OCI-LY1 (cell line): ENCODE results near the gene LGALS8.

ENCODE experiments used
- H2AFZ ChIP-seq: fragments of 200-600 bp; sonication (generic), shearing (Covaris generic); 2 replicates; pipeline ENCODE4 v1.6.0; 2014; ENCODE audit warnings: antibody characterized with exemption, mild to moderate bottlenecking, low read length
- H3F3A ChIP-seq: fragments of 200-600 bp; sonication (generic), shearing (Covaris generic); 2 replicates; pipeline ENCODE4 v1.6.0; 2014; ENCODE audit warnings: mild to moderate bottlenecking, antibody characterized with exemption, low read length, moderate library complexity; ENCODE audit not compliant: insufficient read depth
- H3K27ac ChIP-seq: fragments of 200-600 bp; sonication (generic); 2 replicates; pipeline ENCODE4 v1.5.1; 2014; ENCODE audit warnings: low read length, mixed run types, mild to moderate bottlenecking, low read depth; ENCODE audit not compliant: poor library complexity, severe bottlenecking
- H3K27me3 ChIP-seq: fragments of 200-600 bp; sonication (generic); 2 replicates; pipeline ENCODE4 v1.6.0; 2014; ENCODE audit warnings: antibody characterized with exemption, mild to moderate bottlenecking, low read length, moderate library complexity; ENCODE audit not compliant: insufficient read depth
- H3K36me3 ChIP-seq: fragments of 200-600 bp; sonication (generic); 2 replicates; pipeline ENCODE4 v1.6.1; 2014; ENCODE audit warnings: mild to moderate bottlenecking, antibody characterized with exemption, low read length, moderate library complexity, mixed read lengths; ENCODE audit not compliant: insufficient read depth
- H3K4me1 ChIP-seq: fragments of 200-600 bp; sonication (generic); 2 replicates; pipeline ENCODE4 v1.5.1; 2014; ENCODE audit warnings: mild to moderate bottlenecking, low read length, moderate library complexity; ENCODE audit not compliant: insufficient read depth, severe bottlenecking
- H3K4me2 ChIP-seq: fragments of 200-600 bp; sonication (generic), shearing (Covaris generic); 2 replicates; pipeline ENCODE4 v1.6.1; 2014; ENCODE audit warnings: low read length
- H3K4me3 ChIP-seq: fragments of 200-600 bp; sonication (generic); 2 replicates; pipeline ENCODE4 v1.5.1; 2014; ENCODE audit warnings: low read length, low read depth, mild to moderate bottlenecking, mixed read lengths; ENCODE audit not compliant: poor library complexity, severe bottlenecking
- H3K79me2 ChIP-seq: fragments of 200-600 bp; shearing (Covaris generic); 2 replicates; pipeline ENCODE4 v1.6.1; 2016; ENCODE audit warnings: mixed run types, low read length, mixed read lengths; ENCODE audit not compliant: insufficient read depth
- H3K9ac ChIP-seq: fragments of 200-600 bp; sonication (generic), shearing (Covaris generic); 2 replicates; pipeline ENCODE4 v1.6.1; 2014; ENCODE audit warnings: mild to moderate bottlenecking, low read length, mixed read lengths
- H3K9me2 ChIP-seq: fragments of 200-600 bp; sonication (generic), shearing (Covaris generic); 2 replicates; pipeline ENCODE4 v1.6.1; 2014; ENCODE audit warnings: low read depth, mild to moderate bottlenecking, low read length, mixed read lengths
- H3K9me3 ChIP-seq: fragments of 200-600 bp; shearing (Covaris generic); 2 replicates; pipeline ENCODE4 v1.6.1; 2014; ENCODE audit warnings: low read length, mixed read lengths
- H4K20me1 ChIP-seq: fragments of 200-600 bp; sonication (generic), shearing (Covaris generic); 2 replicates; pipeline ENCODE4 v1.6.0; 2016; ENCODE audit warnings: mild to moderate bottlenecking, low read length; ENCODE audit not compliant: insufficient read depth
- EZH2 ChIP-seq: fragments of 200-600 bp; sonication (generic), shearing (Covaris generic); IDR thresholded peaks from 2 replicates; pipeline ENCODE4 v1.8.0; 2017; ENCODE audit warnings: borderline replicate concordance, mixed run types, mild to moderate bottlenecking, antibody characterized with exemption, low read length, moderate library complexity, mixed read lengths
- TF ChIP-seq, protein P1 (sequence below): fragments of 200-600 bp; sonication (generic), shearing (Covaris generic); IDR thresholded peaks from 2 replicates; pipeline ENCODE4 v1.5.1; 2017; ENCODE audit warnings: mild to moderate bottlenecking, antibody characterized with exemption, low read length, moderate library complexity, mixed read lengths

LGALS8 gene

DNA sequence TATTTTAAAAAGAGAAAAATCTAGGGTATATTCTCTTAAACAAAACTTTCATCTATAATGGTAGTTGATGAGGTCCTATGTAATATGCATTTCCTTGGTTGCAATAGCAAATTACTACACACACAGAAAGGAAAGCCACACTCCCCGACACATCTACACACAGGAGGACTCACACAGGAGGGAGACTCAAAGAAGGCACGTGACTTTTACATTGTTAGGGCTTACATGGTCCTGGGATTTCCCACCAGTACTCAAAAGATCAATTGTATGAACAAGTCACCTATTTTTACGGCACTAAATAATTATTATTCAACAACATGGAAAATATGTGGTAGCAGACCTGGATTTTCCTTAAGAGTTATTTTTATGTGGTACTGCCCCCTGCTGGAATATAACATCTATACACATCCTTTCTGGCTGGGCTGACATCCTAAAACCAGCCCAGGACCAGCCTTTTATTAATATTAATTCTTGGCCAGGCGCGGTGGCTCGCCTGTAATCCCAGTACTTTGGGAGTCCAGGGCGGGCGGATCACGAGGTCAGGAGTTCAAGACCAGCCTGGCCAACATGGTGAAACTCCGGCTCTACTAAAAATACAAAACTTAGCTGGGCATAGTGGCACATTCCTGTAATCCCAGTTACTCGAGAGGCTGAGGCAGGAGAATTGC, 33.9 kb upstream of the LGALS8 start:
- TF ChIP-seq EZH2 = no peak
- TF ChIP-seq, protein P1, sequence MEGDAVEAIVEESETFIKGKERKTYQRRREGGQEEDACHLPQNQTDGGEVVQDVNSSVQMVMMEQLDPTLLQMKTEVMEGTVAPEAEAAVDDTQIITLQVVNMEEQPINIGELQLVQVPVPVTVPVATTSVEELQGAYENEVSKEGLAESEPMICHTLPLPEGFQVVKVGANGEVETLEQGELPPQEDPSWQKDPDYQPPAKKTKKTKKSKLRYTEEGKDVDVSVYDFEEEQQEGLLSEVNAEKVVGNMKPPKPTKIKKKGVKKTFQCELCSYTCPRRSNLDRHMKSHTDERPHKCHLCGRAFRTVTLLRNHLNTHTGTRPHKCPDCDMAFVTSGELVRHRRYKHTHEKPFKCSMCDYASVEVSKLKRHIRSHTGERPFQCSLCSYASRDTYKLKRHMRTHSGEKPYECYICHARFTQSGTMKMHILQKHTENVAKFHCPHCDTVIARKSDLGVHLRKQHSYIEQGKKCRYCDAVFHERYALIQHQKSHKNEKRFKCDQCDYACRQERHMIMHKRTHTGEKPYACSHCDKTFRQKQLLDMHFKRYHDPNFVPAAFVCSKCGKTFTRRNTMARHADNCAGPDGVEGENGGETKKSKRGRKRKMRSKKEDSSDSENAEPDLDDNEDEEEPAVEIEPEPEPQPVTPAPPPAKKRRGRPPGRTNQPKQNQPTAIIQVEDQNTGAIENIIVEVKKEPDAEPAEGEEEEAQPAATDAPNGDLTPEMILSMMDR = peak; percentile 66
- H3K36me3 ChIP-seq = no peaks in the 10 kb centered on the region
- H3K4me1 ChIP-seq = no peaks in the 10 kb centered on the region
- no peaks in the 10 kb centered on the region for H3F3A ChIP-seq
- no peaks in the 10 kb centered on the region for H4K20me1 ChIP-seq
- no peak overlapping the region for H2AFZ ChIP-seq
- no peak overlapping the region for H3K27ac ChIP-seq
- no peaks in the 10 kb centered on the region for H3K79me2 ChIP-seq
- no peaks in the 10 kb centered on the region for H3K9me3 ChIP-seq
- H3K9ac ChIP-seq = no peak overlapping the region
- H3K4me3 ChIP-seq = no peak overlapping the region
- no peak overlapping the region for H3K4me2 ChIP-seq
- no peaks in the 10 kb centered on the region for H3K27me3 ChIP-seq
- H3K9me2 ChIP-seq = no peaks in the 10 kb centered on the region

DNA sequence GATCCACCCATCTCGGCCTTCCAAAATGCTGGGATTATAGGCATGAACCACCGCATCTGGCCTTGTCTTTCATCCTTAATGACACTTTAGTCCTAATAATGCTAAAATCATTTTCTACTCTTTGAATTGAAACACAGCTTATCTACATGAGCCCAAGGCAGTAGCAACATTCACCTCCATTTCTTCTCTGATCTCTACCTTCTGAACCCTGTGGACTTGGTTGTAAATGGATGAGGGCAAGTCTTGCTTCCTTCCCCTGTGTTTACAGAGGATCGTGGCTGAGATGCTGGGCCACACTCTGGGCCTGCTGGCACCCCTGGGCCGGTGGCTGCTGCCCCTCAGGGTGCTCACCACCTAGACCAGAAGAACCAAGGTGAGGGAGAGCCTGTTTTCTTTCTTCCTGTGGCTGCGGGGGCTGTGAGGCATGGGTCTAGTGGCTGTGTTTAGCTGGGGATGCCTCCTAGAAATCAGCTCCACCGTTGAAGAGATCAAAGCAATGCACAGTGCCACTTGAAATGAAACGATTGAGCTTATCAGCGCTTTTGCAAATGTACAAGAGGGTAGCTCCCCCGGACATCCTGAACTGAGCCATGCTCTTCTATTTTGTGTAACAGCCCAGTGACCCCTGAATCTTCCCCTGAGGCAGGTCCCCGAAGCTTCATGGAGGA, 32.2 kb upstream of the LGALS8 start:
- no peaks in the 10 kb centered on the region for H4K20me1 ChIP-seq
- H3K9me2 ChIP-seq = no peaks in the 10 kb centered on the region
- H3K4me3 ChIP-seq = no peak overlapping the region
- no peaks in the 10 kb centered on the region for H3K36me3 ChIP-seq
- no peak overlapping the region for H3K9ac ChIP-seq
- no peaks in the 10 kb centered on the region for H3K79me2 ChIP-seq
- no peaks in the 10 kb centered on the region for H3F3A ChIP-seq
- H3K4me2 ChIP-seq = no peak overlapping the region
- H3K27me3 ChIP-seq = no peaks in the 10 kb centered on the region
- H3K27ac ChIP-seq = no peak overlapping the region
- no peaks in the 10 kb centered on the region for H3K4me1 ChIP-seq
- TF ChIP-seq EZH2 = no peak
- TF ChIP-seq, protein P1 = no peak
- H3K9me3 ChIP-seq = no peaks in the 10 kb centered on the region
- no peak overlapping the region for H2AFZ ChIP-seq

DNA sequence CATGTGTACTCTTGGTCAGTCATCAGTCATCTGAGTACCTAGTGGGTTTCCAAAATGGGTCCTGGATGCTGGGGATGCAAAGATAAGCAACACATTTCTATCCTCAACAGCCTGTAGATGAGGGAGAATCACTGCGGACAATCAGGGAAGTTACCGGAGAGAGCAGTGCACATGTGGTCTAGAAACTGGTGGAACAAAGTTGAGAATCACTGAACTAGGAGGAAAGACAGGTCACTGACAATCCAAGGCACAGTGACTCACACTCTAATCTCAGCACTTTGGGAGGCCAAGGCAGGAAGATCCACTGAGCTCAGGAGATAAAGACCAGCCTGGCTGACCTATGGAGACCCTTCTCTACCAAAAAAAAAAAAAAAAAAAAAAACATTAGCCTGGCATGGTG, 31.4 kb upstream of the LGALS8 start:
- TF ChIP-seq EZH2 = no peak
- TF ChIP-seq, protein P1 = no peak
- H3F3A ChIP-seq = no peaks in the 10 kb centered on the region
- H3K27me3 ChIP-seq = no peaks in the 10 kb centered on the region
- H3K27ac ChIP-seq = no peak overlapping the region
- H3K4me1 ChIP-seq = no peaks in the 10 kb centered on the region
- no peaks in the 10 kb centered on the region for H3K9me2 ChIP-seq
- H3K4me3 ChIP-seq = no peak overlapping the region
- no peak overlapping the region for H3K9ac ChIP-seq
- no peak overlapping the region for H2AFZ ChIP-seq
- no peaks in the 10 kb centered on the region for H3K9me3 ChIP-seq
- no peak overlapping the region for H3K4me2 ChIP-seq
- no peaks in the 10 kb centered on the region for H3K36me3 ChIP-seq
- H3K79me2 ChIP-seq = no peaks in the 10 kb centered on the region
- no peaks in the 10 kb centered on the region for H4K20me1 ChIP-seq
